GM12872 (cell line): ENCODE data around the gene APCDD1.

ENCODE experiments used
- CTCF ChIP-seq: IDR thresholded peaks from 3 replicates; pipeline ENCODE4 v1.5.1; 2011; ENCODE audit warnings: low read depth, mild to moderate bottlenecking, low read length, moderate library complexity; ENCODE audit not compliant: insufficient read depth

Gene APCDD1

DNA sequence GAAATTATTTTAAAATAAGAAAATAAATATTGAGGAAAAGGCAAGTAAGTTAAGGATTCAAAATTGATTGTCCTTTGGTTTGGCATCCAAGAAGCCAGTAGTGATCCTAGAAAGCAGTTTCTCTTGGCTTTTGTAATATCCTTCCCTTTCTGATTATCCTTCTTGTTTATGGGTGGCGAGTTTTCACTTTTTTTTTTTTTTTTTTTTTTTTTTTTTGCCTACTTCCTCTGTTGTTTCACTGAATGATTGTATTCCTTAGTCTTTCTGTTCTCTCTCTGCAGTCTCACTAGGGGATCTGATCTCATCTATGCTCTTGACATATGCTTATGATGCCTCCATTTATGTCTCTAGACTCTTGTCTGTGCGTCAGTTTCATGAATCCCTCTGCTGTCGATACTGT, 75.6 kb downstream of the APCDD1 start:
- TF ChIP-seq CTCF, result no peak

- no peak for TF ChIP-seq CTCF
These were observed 76.4 kb downstream of the APCDD1 start for GRCh38 chr18:10530852-10531251.

GRCh38 chr18:10533111-10533510, 78.7 kb downstream of the APCDD1 start:
- no peak for TF ChIP-seq CTCF

DNA sequence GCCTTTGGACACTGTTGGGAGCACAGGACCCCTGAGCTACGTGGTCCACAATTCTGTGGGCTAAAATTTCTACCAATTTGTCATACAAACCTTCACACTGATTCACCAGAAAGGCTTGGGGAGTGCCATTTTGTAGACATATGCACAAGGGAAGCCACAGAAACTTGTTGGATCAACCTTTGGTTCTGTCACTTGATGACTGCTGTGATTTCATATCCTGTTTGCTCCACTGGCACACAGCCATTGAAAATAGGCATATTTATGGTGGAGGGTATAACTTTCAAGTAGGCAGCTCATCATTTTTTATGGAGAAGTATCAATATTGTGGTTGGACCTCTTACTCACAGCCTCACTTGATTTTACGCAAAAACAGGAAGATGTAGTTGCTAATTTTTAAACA, 81.8 kb downstream of the APCDD1 start:
- no peak for TF ChIP-seq CTCF

- TF ChIP-seq CTCF, result no peak
These were observed 83.3 kb downstream of the APCDD1 start for GRCh38 chr18:10537765-10538164.
